Esophagus squamous epithelium (tissue), 5 donors: ENCODE data around the gene LIM2. TPM values are rescaled to one million over a fixed set of nuclear protein-coding genes. Genes with fewer than 3 reads are reported as not detected.
"Not testable (repeated sequence)": the region's sequence is repeated elsewhere in the genome, so short reads cannot be mapped to it uniquely, and the experiment has no call there.

Experiments
- DNase-seq: peaks from one replicate; lab custom pipeline; 2025; lab: John Stamatoyannopoulos, UW
- H3K27ac ChIP-seq, 4 donors: fragments of 200-600 bp; sonication (generic); one replicate each; pipeline ENCODE4 v1.5.1; 2016 to 2019; ENCODE audit warnings: mild to moderate bottlenecking in 1 of 4
- H3K27me3 ChIP-seq, 4 donors: fragments of 200-600 bp; sonication (generic); 1 replicate in 3 of 4; 2 replicates in 1 of 4; pipeline versions ENCODE4 v1.5.1 to v1.6.0; 2017 to 2021; ENCODE audit warnings: antibody characterized with exemption in 1 of 4
- H3K36me3 ChIP-seq, 3 donors: fragments of 200-600 bp; sonication (generic); one replicate each; pipeline ENCODE4 v1.5.1; 2016 to 2019
- H3K4me1 ChIP-seq, 3 donors: fragments of 200-600 bp; sonication (generic); one replicate each; pipeline ENCODE4 v1.5.1; 2017 to 2019
- H3K4me3 ChIP-seq, 4 donors: fragments of 200-600 bp; sonication (generic); 1 replicate in 3 of 4; 2 replicates in 1 of 4; pipeline ENCODE4 v1.5.1; 2016 to 2019; ENCODE audit warnings: mild to moderate bottlenecking in 2 of 4, moderate library complexity in 1 of 4
- H3K9me3 ChIP-seq, 3 donors: fragments of 200-600 bp; sonication (generic); one replicate each; pipeline ENCODE4 v1.5.1; 2016 to 2019
- CTCF ChIP-seq, 6 experiments: fragments of 450-650 bp in 4 of 6; fragments of 200-600 bp in 2 of 6; sonication (generic) in 2 of 6; IDR thresholded peaks; one replicate each; pipeline ENCODE4 v1.5.1; 2016 to 2019; ENCODE audit warnings: antibody characterized with exemption in 6 of 6, mild to moderate bottlenecking in 4 of 6, moderate library complexity in 4 of 6
- POLR2A ChIP-seq, 4 donors: fragments of 450-650 bp; IDR thresholded peaks; one replicate each; pipeline ENCODE4 v1.6.1; 2017; ENCODE audit warnings: antibody characterized with exemption in 4 of 4, mild to moderate bottlenecking in 4 of 4, moderate library complexity in 3 of 4
- WGBS, 2 donors: methylation state at CpG; one replicate each; pipeline ENCODE4 v1.1.5; 2018; 5-methylcytosine and 5-hydroxymethylcytosine counted together
- intact Hi-C: fragments of 100-400 bp; cut with DNase I; formaldehyde crosslinking; loops from one replicate; pipeline ENCODE4 v1.15.0; 2022
- total RNA-seq, 4 donors: library from RNA; depleted of rRNA; stranded (reverse); fragments of >200 nt; gene quantifications; one replicate each; pipeline ENCODE4 v1.1.0, GENCODE V29; 2016
- donor health status: DM: yes; HTN: yes; CAD: no.

The LIM2 gene
- total RNA-seq, 4 donors from 2014 or later: not detected

- intact Hi-C loops: no loop called here
- Histone ChIP-seq H3K27me3 (peaks cover 0 to 17% (median 0%) of the 10 kb centered on the region in 4 donors), H3K36me3 (no peaks in the 10 kb centered on the region), H3K4me3 (no peak overlapping the region), H3K4me1 (no peaks in the 10 kb centered on the region), H3K9me3 (no peaks in the 10 kb centered on the region), H3K27ac (no peak overlapping the region)
- TF ChIP-seq POLR2A (IDR thresholded peaks at IDR 0.05) (no peak), CTCF (IDR thresholded peaks at IDR 0.05) (no peak)
- whole genome bisulfite sequencing, 2 donors: 45 to 51% methylated on average over 3 of the region's 3 CpGs
- no peak for DNase-seq
These were observed 39.4 kb upstream of the LIM2 start for GRCh38 chr19:51427201-51427600.

- DNase-seq: peak; percentile 24
- Histone ChIP-seq H3K4me3 (no peak overlapping the region), H3K27ac (no peak overlapping the region), H3K27me3 (peaks cover 0 to 63% (median 0%) of the 10 kb centered on the region in 4 donors), H3K4me1 (peaks cover 0 to 7% (median 0%) of the 10 kb centered on the region in 3 donors), H3K9me3 (no peaks in the 10 kb centered on the region), H3K36me3 (no peaks in the 10 kb centered on the region)
- intact Hi-C loops: no loop called here
- TF ChIP-seq CTCF (IDR thresholded peaks at IDR 0.05): peak; percentile 94 to 99 (median 96)
- no peak for TF ChIP-seq POLR2A (IDR thresholded peaks at IDR 0.05)
- WGBS, 2 donors: 18% methylated on average over 8 to 9 of the region's 19 CpGs
These were observed 34.3 kb upstream of the LIM2 start for GRCh38 chr19:51422053-51422448.

GRCh38 chr19:51421229-51422052 is 33.7 kb upstream of the LIM2 start:
- Histone ChIP-seq H3K4me3 (no peak overlapping the region), H3K27ac (no peak overlapping the region), H3K9me3 (no peaks in the 10 kb centered on the region), H3K4me1 (peaks cover 0 to 7% (median 0%) of the 10 kb centered on the region in 3 donors), H3K27me3 (peaks cover 0 to 65% (median 0%) of the 10 kb centered on the region in 4 donors), H3K36me3 (no peaks in the 10 kb centered on the region)
- no peak for DNase-seq
- intact Hi-C loops: no loop called here
- TF ChIP-seq CTCF (IDR thresholded peaks at IDR 0.05) (no peak), POLR2A (IDR thresholded peaks at IDR 0.05) (no peak)
- 19 to 22% methylated on average over 17 to 24 of the region's 39 CpGs for WGBS, 2 donors

- H3K27me3 ChIP-seq: peaks cover 0 to 66% (median 0%) of the 10 kb centered on the region in 4 donors
- intact Hi-C loops: not testable (repeated sequence)
- WGBS, 2 donors: 84 to 89% methylated on average over 11 of the region's 11 CpGs
These were observed 32.7 kb upstream of the LIM2 start for GRCh38 chr19:51420511-51420910.

GRCh38 chr19:51418707-51419106 is 30.9 kb upstream of the LIM2 start:
- WGBS, 2 donors: 78 to 89% methylated on average over 2 of the region's 2 CpGs
- no peaks in the 10 kb centered on the region for H3K36me3 ChIP-seq
- intact Hi-C loops: no loop called here
- H3K4me1 ChIP-seq: peaks cover 0 to 7% (median 0%) of the 10 kb centered on the region in 3 donors
- H3K27me3 ChIP-seq: peaks cover 0 to 70% (median 0%) of the 10 kb centered on the region in 4 donors
- no peak overlapping the region for H3K4me3 ChIP-seq
- no peak for DNase-seq
- no peaks in the 10 kb centered on the region for H3K9me3 ChIP-seq
- H3K27ac ChIP-seq: no peak overlapping the region
- TF ChIP-seq CTCF (IDR thresholded peaks at IDR 0.05) (no peak), POLR2A (IDR thresholded peaks at IDR 0.05) (no peak)

More at GRCh38 chr19:51420511-51420910, 32.7 kb upstream of the LIM2 start:
- not testable (repeated sequence) for H3K4me1 ChIP-seq, H3K4me3 ChIP-seq, DNase-seq, H3K36me3 ChIP-seq, H3K27ac ChIP-seq, H3K9me3 ChIP-seq
